ENCODE measurements around the gene PEX10. TPM values are rescaled to one million over a fixed set of nuclear protein-coding genes. Genes with fewer than 3 reads are reported as not detected.
A peak's percentile ranks its signal among the peaks of the same experiment; 100 is the strongest.

Gene PEX10
- total and polyA plus RNA-seq, 2 of the 8 experiments (the other 6 are each of a cell fraction or from before 2014, with no cell fraction given): 24.3 to 26.9 TPM

DNA sequence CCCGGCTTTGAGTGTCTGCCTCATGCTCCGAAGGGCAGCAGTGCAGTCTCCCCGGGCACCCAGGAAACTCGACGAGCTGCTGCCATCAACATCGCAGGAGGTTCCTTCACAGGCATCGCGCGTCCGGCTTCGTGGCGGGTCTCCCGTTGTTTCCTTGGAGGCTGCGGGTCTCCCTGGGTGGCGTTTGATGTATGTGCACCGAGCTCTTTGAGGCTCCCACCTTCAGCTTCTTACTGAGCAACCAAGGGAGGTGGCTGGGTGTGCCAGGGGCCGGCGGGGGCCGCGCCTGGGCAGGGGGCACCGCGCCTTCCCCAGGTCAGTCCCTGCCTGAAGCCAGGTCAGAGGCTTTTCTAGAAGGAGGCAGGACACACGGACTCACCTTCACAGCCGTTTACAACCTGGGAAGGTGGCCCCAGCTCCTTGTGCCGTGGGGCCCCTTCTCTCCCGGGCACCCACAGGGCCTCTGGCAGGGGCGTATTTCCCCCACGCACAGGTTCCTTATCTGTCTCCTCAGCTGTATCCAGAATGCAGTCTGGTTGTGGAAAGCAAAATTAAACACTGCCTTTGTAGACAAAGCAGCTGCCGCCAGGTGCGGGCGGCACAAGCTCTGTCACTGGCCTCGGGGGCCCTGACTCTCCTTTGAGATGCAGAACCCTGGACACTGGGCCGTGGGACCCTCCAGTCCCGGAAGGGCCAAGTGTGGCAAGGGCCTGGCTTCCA is 21.7 kb upstream of the PEX10 start:
- Histone ChIP-seq H2BK5ac (ENCODE audit: low read depth, low read length) (no peak overlapping the region), H3K23ac (ENCODE audit: insufficient read length) (no peak overlapping the region), H3K14ac (ENCODE audit: insufficient read length) (no peak overlapping the region), H4K5ac (ENCODE audit: insufficient read length, low read depth, low read length) (no peak overlapping the region), H3K18ac (ENCODE audit: extremely low read depth, low read length) (no peak overlapping the region), H3K4ac (replicated peaks; ENCODE audit: insufficient read length, low read depth, low read length) (no peak overlapping the region), H3K36me3 (ENCODE audit: control insufficient read depth in 2 of 4, insufficient read depth in 4 of 4, low read length in 3 of 4) (no peaks in the 10 kb centered on the region), H2BK12ac (ENCODE audit: low read depth, low read length) (no peak overlapping the region), H4K20me1 (replicated peaks in 1 of 2; ENCODE audit: control insufficient read depth in 1 of 2, insufficient read depth in 2 of 2, low read length in 2 of 2) (peaks cover 0 to 1% of the 10 kb centered on the region in 2 experiments), H4K91ac (replicated peaks; ENCODE audit: insufficient read length, low read length) (no peak overlapping the region), H2BK20ac (ENCODE audit: low read length) (no peak overlapping the region), H3K4me3 (ENCODE audit: extremely low read depth in 1 of 4, insufficient read depth in 2 of 4, low read depth in 3 of 4, low read length in 4 of 4) (no peak overlapping the region), H3K27me3 (replicated peaks in 1 of 4; ENCODE audit: control insufficient read depth in 3 of 4, extremely low read depth in 1 of 4, insufficient read depth in 3 of 4, low read length in 3 of 4) (no peaks in the 10 kb centered on the region; a peak in 2 of 7 replicates), H2AK5ac (ENCODE audit: low read depth, low read length) (no peak overlapping the region), H3K27ac (ENCODE audit: low read depth, low read length) (no peak overlapping the region), H3K4me2 (ENCODE audit: insufficient read depth in 1 of 2, low read depth in 2 of 2, low read length in 2 of 2) (no peak overlapping the region), H2BK120ac (replicated peaks; ENCODE audit: low read depth, low read length) (no peak overlapping the region), H3K79me1 (ENCODE audit: low read depth, low read length) (no peaks in the 10 kb centered on the region), H3K9me3 (ENCODE audit: insufficient read depth in 2 of 2, low read depth in 1 of 2, low read length in 1 of 2) (peaks cover 8 to 14% of the 10 kb centered on the region in 2 experiments; a peak in 3 of 4 replicates), H3K23me2 (ENCODE audit: low read depth, low read length) (no peaks in the 10 kb centered on the region), H3K9ac (replicated peaks in 1 of 4; ENCODE audit: extremely low read depth in 1 of 4, low read depth in 3 of 4, low read length in 3 of 4) (no peak overlapping the region), H3K4me1 (replicated peaks in 1 of 4; ENCODE audit: control insufficient read depth in 3 of 4, insufficient read depth in 4 of 4, low read length in 3 of 4) (no peaks in the 10 kb centered on the region), H2BK15ac (ENCODE audit: low read length) (no peak overlapping the region), H3K56ac (replicated peaks; ENCODE audit: insufficient read length, low read depth, low read length) (no peak overlapping the region), H4K8ac (ENCODE audit: extremely low read depth, insufficient read depth, low read length) (peak overlapping the region; percentile 3; the same call in 1 of the 2 replicates), H3K79me2 (ENCODE audit: control insufficient read depth in 1 of 2, insufficient read depth in 2 of 2, low read length in 2 of 2) (no peaks in the 10 kb centered on the region), H2AFZ (ENCODE audit: low read length) (no peak overlapping the region)
- POLR2A ChIA-PET (ENCODE audit: partially characterized antibody): no interaction called here
- FAIRE-seq (no peak), DNase-seq (ENCODE audit: low read depth in 1 of 2, low spot score in 2 of 2) (no peak)
- 91% methylated on average over 33 of the region's 34 CpGs; no CpG with 5 or more reads in 1 of the 2 experiments for WGBS, 2 experiments (ENCODE audit: extremely low coverage in 1 of 2, insufficient coverage in 1 of 2, insufficient read length in 1 of 2, insufficient replicate concordance in 2 of 2, low coverage in 1 of 2, low lambda C conversion rate in 2 of 2, missing lambda C conversion rate in 1 of 2)
- CTCF ChIA-PET (ENCODE audit: partially characterized antibody): interaction anchor here (0.6 to 2.0 kb wide), 5 partner anchors 8 to 985 kb away, joined by 3 to 4 read pairs (median 4); no protein-coding TSS in a partner anchor
- TF ChIP-seq SAP30 (IDR thresholded peaks at IDR 0.05; ENCODE audit: insufficient read depth, insufficient replicate concordance, low read length) (no peak), ZNF274 (IDR thresholded peaks at IDR 0.05; ENCODE audit: borderline replicate concordance, extremely low read depth, low read length) (no peak), RNF2 (IDR thresholded peaks at IDR 0.05; ENCODE audit: borderline replicate concordance, low read depth, low read length, missing control alignments, poor library complexity, severe bottlenecking) (no peak), FOSL1 (IDR thresholded peaks at IDR 0.05; ENCODE audit: insufficient read depth, low read depth, low read length) (no peak), CREB1 (IDR thresholded peaks at IDR 0.05) (no peak), MAFK (IDR thresholded peaks at IDR 0.05; ENCODE audit: low read depth, low read length) (no peak), TAF7 (optimal IDR thresholded peaks at IDR 0.05; ENCODE audit: borderline replicate concordance, low read depth, low read length) (no peak), EP300 (IDR thresholded peaks at IDR 0.05; ENCODE audit: borderline replicate concordance in 1 of 2, low read depth in 2 of 2, low read length in 2 of 2) (no peak), RBBP5 (IDR thresholded peaks at IDR 0.05; ENCODE audit: borderline replicate concordance, low read depth, low read length) (no peak), SRF (IDR thresholded peaks at IDR 0.05; ENCODE audit: low read depth, low read length) (no peak), EZH2 (IDR thresholded peaks at IDR 0.05; ENCODE audit: low read depth, low read length, severe bottlenecking) (no peak), BRCA1 (IDR thresholded peaks at IDR 0.05; ENCODE audit: low read depth, low read length) (no peak)

Data from H1 (cell line).